Measurements from ENCODE around the gene METTL24. TPM values are rescaled to one million over a fixed set of nuclear protein-coding genes. Genes with fewer than 3 reads are reported as not detected.
A peak's percentile ranks its signal among the peaks of the same experiment; 100 is the strongest.
"Not testable (repeated sequence)": the region's sequence is repeated elsewhere in the genome, so short reads cannot be mapped to it uniquely, and the experiment has no call there.

The METTL24 gene
- total RNA-seq, 1 experiment from 2014 or later = not detected

DNA sequence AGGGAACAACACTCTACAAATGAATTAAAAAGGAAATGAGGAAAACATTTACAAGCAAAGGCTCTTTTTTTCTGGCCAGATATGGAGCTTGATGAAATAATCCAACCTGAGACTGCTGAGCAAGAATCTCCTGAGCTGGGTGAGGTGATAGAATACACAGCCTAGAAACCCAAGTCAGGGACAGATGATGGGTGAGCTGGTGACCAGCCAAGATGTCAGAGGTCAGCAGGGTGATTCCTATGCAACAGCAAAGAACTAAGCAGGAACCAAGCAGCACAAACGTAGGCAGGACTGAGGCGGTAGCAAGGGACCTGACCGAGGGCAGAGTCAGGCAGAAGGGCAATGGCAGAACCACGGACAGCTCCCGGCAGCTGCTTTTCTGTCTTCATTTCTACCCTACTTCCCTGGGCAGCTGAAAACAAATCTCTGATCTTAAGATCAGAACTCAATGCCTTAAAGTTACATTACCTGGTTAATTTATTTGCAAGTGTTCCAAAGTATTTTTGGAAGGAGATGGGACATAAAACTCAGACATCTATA is 102.9 kb downstream of the METTL24 start:
- Histone ChIP-seq H3K9me3 (ENCODE audit: low read length) (no peaks in the 10 kb centered on the region), H3K27ac (ENCODE audit: low read length) (no peak overlapping the region), H3K9me2 (replicated peaks; ENCODE audit: insufficient read depth, low read length) (no peaks in the 10 kb centered on the region), H3K27me3 (ENCODE audit: low read length) (no peaks in the 10 kb centered on the region), H3K9ac (ENCODE audit: low read length) (no peak overlapping the region), H3K79me2 (ENCODE audit: low read length) (no peaks in the 10 kb centered on the region), H3K4me1 (ENCODE audit: low read length) (no peaks in the 10 kb centered on the region), H3K4me3 (ENCODE audit: low read length) (no peak overlapping the region), H3K4me2 (ENCODE audit: low read depth, low read length, poor library complexity, severe bottlenecking) (no peak overlapping the region), H2AFZ (ENCODE audit: low read length) (no peak overlapping the region), H4K20me1 (ENCODE audit: insufficient read depth, low read depth, low read length) (no peaks in the 10 kb centered on the region), H3K36me3 (ENCODE audit: insufficient read depth, low read length) (no peaks in the 10 kb centered on the region)
- peak; percentile 58 for DNase-seq

DNA sequence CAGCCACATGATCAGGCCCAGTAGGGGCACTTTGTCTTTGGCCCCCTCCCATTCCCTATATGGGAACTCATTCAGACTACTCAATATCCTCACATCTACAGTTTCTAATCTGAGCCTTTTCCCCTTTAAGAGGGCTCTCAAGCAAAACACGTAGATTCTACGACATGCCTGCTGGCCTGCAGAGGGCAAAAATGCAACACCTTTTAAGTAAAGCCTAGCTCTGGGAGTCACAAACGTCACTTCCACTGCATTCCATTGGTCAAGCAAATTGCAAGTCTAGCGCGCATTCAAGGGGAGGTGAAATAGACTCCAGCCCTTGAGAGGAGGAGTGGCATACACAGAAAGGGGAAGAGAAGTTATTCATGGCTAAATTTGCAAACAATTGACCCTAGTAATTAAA is 107.3 kb downstream of the METTL24 start:
- Histone ChIP-seq H3K9me3 (ENCODE audit: low read length) (no peaks in the 10 kb centered on the region), H3K79me2 (ENCODE audit: low read length) (no peaks in the 10 kb centered on the region), H4K20me1 (ENCODE audit: insufficient read depth, low read depth, low read length) (no peaks in the 10 kb centered on the region), H3K27ac (ENCODE audit: low read length) (no peak overlapping the region), H3K9me2 (replicated peaks; ENCODE audit: insufficient read depth, low read length) (no peaks in the 10 kb centered on the region), H3K36me3 (ENCODE audit: insufficient read depth, low read length) (0 out of 2 replicates have a peak, but pooled peaks cover 3% of the 10 kb centered on the region), H3K4me3 (ENCODE audit: low read length) (no peak overlapping the region), H3K4me2 (ENCODE audit: low read depth, low read length, poor library complexity, severe bottlenecking) (no peak overlapping the region), H2AFZ (ENCODE audit: low read length) (no peak overlapping the region), H3K27me3 (ENCODE audit: low read length) (no peaks in the 10 kb centered on the region), H3K4me1 (ENCODE audit: low read length) (no peaks in the 10 kb centered on the region), H3K9ac (ENCODE audit: low read length) (no peak overlapping the region)
- no peak for DNase-seq

DNA sequence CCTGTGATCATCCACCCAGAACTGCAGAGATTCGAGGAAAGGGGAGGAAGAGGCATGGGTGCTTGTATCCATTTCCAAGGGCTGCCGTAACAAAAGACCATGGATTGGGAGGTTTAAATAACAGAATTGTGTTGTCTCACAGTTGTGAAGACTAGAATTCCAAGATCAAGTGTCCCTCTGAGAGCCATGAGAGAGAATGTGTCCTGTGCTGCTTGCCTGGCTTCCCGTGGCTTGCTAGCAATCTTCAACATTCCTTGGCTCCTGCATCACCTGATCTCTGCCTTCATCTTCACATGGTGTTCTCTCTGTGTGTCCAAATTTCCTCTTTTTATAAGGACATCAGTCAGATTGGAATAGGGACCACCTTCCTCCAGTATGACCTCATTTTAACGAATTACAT is 108.1 kb downstream of the METTL24 start:
- Histone ChIP-seq H3K79me2 (ENCODE audit: low read length) (no peaks in the 10 kb centered on the region), H3K36me3 (ENCODE audit: insufficient read depth, low read length) (0 out of 2 replicates have a peak, but pooled peaks cover 3% of the 10 kb centered on the region), H3K9ac (ENCODE audit: low read length) (no peak overlapping the region), H4K20me1 (ENCODE audit: insufficient read depth, low read depth, low read length) (no peaks in the 10 kb centered on the region), H3K4me2 (ENCODE audit: low read depth, low read length, poor library complexity, severe bottlenecking) (no peak overlapping the region), H3K27ac (ENCODE audit: low read length) (no peak overlapping the region), H3K4me1 (ENCODE audit: low read length) (no peaks in the 10 kb centered on the region), H2AFZ (ENCODE audit: low read length) (no peak overlapping the region), H3K4me3 (ENCODE audit: low read length) (no peak overlapping the region), H3K9me3 (ENCODE audit: low read length) (no peaks in the 10 kb centered on the region), H3K27me3 (ENCODE audit: low read length) (no peaks in the 10 kb centered on the region), H3K9me2 (replicated peaks; ENCODE audit: insufficient read depth, low read length) (no peaks in the 10 kb centered on the region)
- no peak for DNase-seq

DNA sequence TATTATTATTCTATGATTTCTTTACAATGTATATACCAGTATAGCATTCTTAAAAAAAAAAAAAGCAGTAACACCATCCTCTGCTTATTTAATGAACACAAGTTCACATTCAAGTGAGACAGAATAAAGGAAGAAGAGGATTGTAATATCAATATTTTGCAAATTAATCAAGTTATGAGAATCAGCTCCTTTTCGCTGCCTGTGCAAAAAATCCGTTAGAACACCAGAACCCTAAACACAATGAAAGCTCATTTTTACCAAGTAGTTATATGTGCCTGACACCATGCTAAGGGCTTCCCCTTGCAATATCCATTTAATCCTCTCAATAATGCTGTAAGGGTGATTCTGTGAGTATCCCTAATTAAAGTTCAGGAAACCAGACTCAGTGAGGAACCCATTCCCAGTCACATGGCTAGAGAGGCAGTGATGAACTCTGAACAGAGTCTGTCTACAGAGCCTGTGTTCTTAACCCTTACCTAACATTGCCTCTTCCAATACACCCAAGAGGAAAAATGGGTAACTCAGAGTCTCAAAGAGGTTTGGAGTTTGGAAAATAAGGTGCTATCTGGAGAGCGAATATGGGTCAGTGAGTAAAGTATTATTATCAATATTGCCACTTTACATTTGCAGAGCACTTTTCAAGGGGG is 111.1 kb downstream of the METTL24 start:
- no peaks in the 10 kb centered on the region for H3K9me3 ChIP-seq (ENCODE audit: low read length)
- no peaks in the 10 kb centered on the region for H3K79me2 ChIP-seq (ENCODE audit: low read length)
- H3K4me1 ChIP-seq (ENCODE audit: low read length) = no peaks in the 10 kb centered on the region
- H2AFZ ChIP-seq (ENCODE audit: low read length) = no peak overlapping the region
- DNase-seq = no peak
- H3K4me3 ChIP-seq (ENCODE audit: low read length) = no peak overlapping the region
- no peak overlapping the region for H3K27ac ChIP-seq (ENCODE audit: low read length)
- no peaks in the 10 kb centered on the region for H3K27me3 ChIP-seq (ENCODE audit: low read length)
- no peak overlapping the region for H3K9ac ChIP-seq (ENCODE audit: low read length)
- no peak overlapping the region for H3K4me2 ChIP-seq (ENCODE audit: low read depth, low read length, poor library complexity, severe bottlenecking)
- no peaks in the 10 kb centered on the region for H4K20me1 ChIP-seq (ENCODE audit: insufficient read depth, low read depth, low read length)
- H3K36me3 ChIP-seq (ENCODE audit: insufficient read depth, low read length) = 0 out of 2 replicates have a peak, but pooled peaks cover 3% of the 10 kb centered on the region
- H3K9me2 ChIP-seq (replicated peaks; ENCODE audit: insufficient read depth, low read length) = no peaks in the 10 kb centered on the region

DNA sequence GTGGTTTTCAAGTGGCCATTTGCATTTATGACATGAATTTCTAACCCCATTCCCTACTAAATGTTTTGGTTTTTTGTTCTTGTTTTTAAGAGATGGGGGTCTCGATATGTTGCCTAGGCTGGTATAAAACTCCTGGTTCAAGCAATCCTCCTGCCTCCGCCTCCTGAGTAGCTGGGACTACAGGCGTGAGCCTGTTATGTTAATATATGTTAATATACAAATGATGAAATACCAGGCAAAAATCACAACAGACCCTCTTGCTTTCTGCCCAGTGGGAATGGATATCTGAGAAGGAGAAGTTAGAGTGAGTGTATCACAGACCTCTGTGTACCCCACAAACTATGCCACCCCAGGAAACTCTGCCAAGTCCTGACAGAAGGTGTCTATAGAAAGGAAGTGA is 111.8 kb downstream of the METTL24 start:
- H3K9me3 ChIP-seq (ENCODE audit: low read length) = no peaks in the 10 kb centered on the region
- H2AFZ ChIP-seq (ENCODE audit: low read length) = no peak overlapping the region
- H3K4me3 ChIP-seq (ENCODE audit: low read length) = no peak overlapping the region
- no peak overlapping the region for H3K4me2 ChIP-seq (ENCODE audit: low read depth, low read length, poor library complexity, severe bottlenecking)
- DNase-seq = no peak
- 0 out of 2 replicates have a peak, but pooled peaks cover 3% of the 10 kb centered on the region for H3K36me3 ChIP-seq (ENCODE audit: insufficient read depth, low read length)
- no peaks in the 10 kb centered on the region for H3K79me2 ChIP-seq (ENCODE audit: low read length)
- no peaks in the 10 kb centered on the region for H3K9me2 ChIP-seq (replicated peaks; ENCODE audit: insufficient read depth, low read length)
- no peaks in the 10 kb centered on the region for H3K27me3 ChIP-seq (ENCODE audit: low read length)
- no peak overlapping the region for H3K9ac ChIP-seq (ENCODE audit: low read length)
- H4K20me1 ChIP-seq (ENCODE audit: insufficient read depth, low read depth, low read length) = no peaks in the 10 kb centered on the region
- H3K27ac ChIP-seq (ENCODE audit: low read length) = no peak overlapping the region
- no peaks in the 10 kb centered on the region for H3K4me1 ChIP-seq (ENCODE audit: low read length)

DNA sequence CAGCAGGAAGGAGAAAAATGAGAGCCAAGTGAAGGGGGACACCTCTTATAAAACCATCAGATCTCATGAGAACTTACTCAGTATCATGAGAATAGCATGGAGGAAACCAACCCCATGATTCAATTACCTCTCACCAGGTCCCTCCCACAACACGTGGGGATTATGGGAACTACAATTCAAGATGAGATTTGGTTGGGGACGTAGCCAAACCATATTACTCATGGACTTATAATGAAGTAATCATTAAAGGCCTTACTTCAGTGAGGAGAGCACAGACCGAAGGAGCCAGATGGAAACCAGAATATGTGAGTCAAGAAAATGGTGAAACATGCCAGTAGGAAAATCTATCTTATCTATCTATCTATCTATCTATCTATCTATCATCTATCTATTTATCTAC is 113.5 kb downstream of the METTL24 start:
- not testable (repeated sequence) for H2AFZ ChIP-seq (ENCODE audit: low read length); H3K4me2 ChIP-seq (ENCODE audit: low read depth, low read length, poor library complexity, severe bottlenecking); H3K79me2 ChIP-seq (ENCODE audit: low read length); H3K27me3 ChIP-seq (ENCODE audit: low read length); H3K27ac ChIP-seq (ENCODE audit: low read length); H3K36me3 ChIP-seq (ENCODE audit: insufficient read depth, low read length); H3K9ac ChIP-seq (ENCODE audit: low read length); H3K9me2 ChIP-seq (replicated peaks; ENCODE audit: insufficient read depth, low read length); H3K4me3 ChIP-seq (ENCODE audit: low read length); H4K20me1 ChIP-seq (ENCODE audit: insufficient read depth, low read depth, low read length); H3K4me1 ChIP-seq (ENCODE audit: low read length); H3K9me3 ChIP-seq (ENCODE audit: low read length); DNase-seq

DNA sequence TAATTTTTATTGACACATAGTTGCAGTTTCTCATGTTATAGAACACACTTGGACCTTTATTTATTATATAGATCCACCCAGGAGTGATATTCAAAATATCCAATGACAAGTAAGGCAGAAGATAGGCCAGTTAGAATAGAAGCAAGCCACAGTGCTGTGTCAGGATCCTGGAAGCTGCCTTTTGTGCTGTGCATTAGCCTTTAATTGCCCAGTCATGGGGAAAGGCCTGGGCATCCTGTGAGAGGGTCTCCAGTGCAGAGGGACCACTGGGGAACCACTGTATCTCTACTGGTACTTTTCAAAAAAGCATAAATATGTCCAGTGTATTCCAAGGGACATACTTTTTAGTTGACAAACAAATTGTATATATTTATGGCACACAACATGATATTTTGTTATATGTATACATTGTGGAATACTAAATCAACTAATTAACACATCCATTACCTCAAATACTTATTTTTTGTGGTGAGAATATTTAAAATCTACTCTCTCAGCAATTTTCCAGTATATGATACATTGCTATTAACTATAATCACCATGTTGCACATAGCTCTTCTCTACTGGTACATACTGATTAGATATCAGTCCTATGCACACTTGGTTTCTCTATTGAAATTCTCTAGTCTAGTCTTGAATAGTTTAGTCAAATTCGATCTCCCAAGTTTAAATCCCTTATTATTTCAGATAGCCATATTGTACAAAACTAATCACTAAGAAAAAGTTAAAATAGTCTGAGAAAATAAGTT is 118.4 kb downstream of the METTL24 start:
- Histone ChIP-seq H3K9me2 (replicated peaks; ENCODE audit: insufficient read depth, low read length) (no peaks in the 10 kb centered on the region), H3K27me3 (ENCODE audit: low read length) (no peaks in the 10 kb centered on the region), H4K20me1 (ENCODE audit: insufficient read depth, low read depth, low read length) (no peaks in the 10 kb centered on the region), H3K4me2 (ENCODE audit: low read depth, low read length, poor library complexity, severe bottlenecking) (no peak overlapping the region), H3K79me2 (ENCODE audit: low read length) (no peaks in the 10 kb centered on the region), H2AFZ (ENCODE audit: low read length) (no peak overlapping the region), H3K27ac (ENCODE audit: low read length) (no peak overlapping the region), H3K36me3 (ENCODE audit: insufficient read depth, low read length) (peaks cover 16% of the 10 kb centered on the region), H3K4me3 (ENCODE audit: low read length) (no peak overlapping the region), H3K9ac (ENCODE audit: low read length) (no peak overlapping the region), H3K9me3 (ENCODE audit: low read length) (no peaks in the 10 kb centered on the region), H3K4me1 (ENCODE audit: low read length) (no peaks in the 10 kb centered on the region)
- DNase-seq = no peak

DNA sequence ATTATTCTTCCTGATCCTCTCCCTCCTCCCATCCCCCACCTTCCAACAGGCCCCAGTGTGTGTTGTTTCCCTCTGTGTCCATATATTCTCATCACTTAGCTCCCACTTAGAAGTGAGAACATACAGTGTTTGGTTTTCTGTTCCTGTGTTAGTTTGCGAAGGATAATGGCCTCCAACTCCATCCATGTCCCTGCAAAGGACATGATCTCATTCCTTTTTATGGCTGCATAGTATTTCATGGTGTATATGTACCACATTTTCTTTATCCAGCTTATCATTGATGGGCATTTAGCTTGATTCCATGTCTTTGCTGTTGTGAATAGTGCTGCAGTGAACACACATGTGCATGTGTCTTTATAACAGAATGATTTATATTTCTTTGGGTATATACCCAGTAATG is 122.1 kb downstream of the METTL24 start:
- not testable (repeated sequence) for H3K9me2 ChIP-seq (replicated peaks; ENCODE audit: insufficient read depth, low read length)

More for the DNA sequence above, 122.1 kb downstream of the METTL24 start:
- DNase-seq; H3K27ac ChIP-seq (ENCODE audit: low read length); H3K9ac ChIP-seq (ENCODE audit: low read length); H3K4me1 ChIP-seq (ENCODE audit: low read length); H3K79me2 ChIP-seq (ENCODE audit: low read length); H3K4me3 ChIP-seq (ENCODE audit: low read length); H2AFZ ChIP-seq (ENCODE audit: low read length); H3K27me3 ChIP-seq (ENCODE audit: low read length); H3K4me2 ChIP-seq (ENCODE audit: low read depth, low read length, poor library complexity, severe bottlenecking); H4K20me1 ChIP-seq (ENCODE audit: insufficient read depth, low read depth, low read length); H3K9me3 ChIP-seq (ENCODE audit: low read length): not testable (repeated sequence)
- peaks cover 31% of the 10 kb centered on the region for H3K36me3 ChIP-seq (ENCODE audit: insufficient read depth, low read length)

All from Karpas-422 (cell line).